ENCODE measurements around the gene AMN. TPM values are rescaled to one million over a fixed set of nuclear protein-coding genes. Genes with fewer than 3 reads are reported as not detected.

The AMN gene
- total RNA-seq, 1 experiment from 2014 or later = 5.6 TPM

DNA sequence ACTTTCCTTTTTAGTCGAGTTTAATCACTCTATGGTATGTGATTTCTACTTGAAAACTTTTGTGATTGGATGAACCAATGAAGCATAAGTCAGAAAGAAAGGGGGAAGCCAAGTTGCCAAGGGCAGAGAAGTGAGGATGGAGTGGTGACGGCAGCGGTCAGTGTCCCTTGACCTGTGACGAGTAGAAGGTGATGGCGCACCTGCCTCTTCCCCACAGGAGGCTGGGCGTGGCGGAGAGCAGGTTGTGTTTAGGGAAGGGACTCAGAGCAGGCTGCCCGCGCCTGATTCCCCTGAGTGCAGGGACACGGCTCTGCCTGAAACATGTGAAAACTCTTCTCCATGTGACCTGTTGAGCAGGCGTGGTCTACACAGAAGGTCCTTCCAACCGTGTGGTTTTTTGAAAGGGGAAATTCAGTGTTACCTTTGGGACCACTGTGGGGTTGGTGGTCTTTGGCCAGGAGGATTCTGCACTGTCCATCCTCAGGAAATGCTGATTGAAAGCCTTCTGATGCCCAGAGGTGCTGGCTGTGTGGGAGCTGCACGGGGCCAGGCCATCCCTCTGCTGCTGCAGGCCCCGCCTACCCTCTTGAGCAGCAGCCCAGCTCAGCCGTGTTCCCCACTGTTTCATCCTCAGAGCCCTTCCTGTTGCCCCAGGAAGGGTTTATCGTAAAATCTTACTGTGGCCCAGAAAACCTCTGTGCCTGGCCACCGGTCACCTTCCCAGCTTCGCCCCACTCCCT, 23.5 kb upstream of the AMN start:
- Histone ChIP-seq H3K27ac (ENCODE audit: low read depth, low read length, poor library complexity, severe bottlenecking) (no peak overlapping the region), H3K9me3 (ENCODE audit: low read depth, low read length, poor library complexity, severe bottlenecking) (no peaks in the 10 kb centered on the region), H3K36me3 (ENCODE audit: insufficient read depth, low read length, poor library complexity, severe bottlenecking) (peaks cover 9% of the 10 kb centered on the region), H3K4me1 (ENCODE audit: insufficient read depth, low read length, poor library complexity, severe bottlenecking) (no peaks in the 10 kb centered on the region), H3K4me3 (ENCODE audit: low read depth, low read length, poor library complexity, severe bottlenecking) (no peak overlapping the region), H3K27me3 (replicated peaks; ENCODE audit: insufficient read depth, low read depth, low read length, poor library complexity) (no peaks in the 10 kb centered on the region)
- CTCF ChIA-PET = no interaction called here
- POLR2A ChIA-PET (ENCODE audit: low non-redundant PET) = no interaction called here
- DNase-seq (ENCODE audit: low spot score) = no peak
- TF ChIP-seq, protein P1, sequence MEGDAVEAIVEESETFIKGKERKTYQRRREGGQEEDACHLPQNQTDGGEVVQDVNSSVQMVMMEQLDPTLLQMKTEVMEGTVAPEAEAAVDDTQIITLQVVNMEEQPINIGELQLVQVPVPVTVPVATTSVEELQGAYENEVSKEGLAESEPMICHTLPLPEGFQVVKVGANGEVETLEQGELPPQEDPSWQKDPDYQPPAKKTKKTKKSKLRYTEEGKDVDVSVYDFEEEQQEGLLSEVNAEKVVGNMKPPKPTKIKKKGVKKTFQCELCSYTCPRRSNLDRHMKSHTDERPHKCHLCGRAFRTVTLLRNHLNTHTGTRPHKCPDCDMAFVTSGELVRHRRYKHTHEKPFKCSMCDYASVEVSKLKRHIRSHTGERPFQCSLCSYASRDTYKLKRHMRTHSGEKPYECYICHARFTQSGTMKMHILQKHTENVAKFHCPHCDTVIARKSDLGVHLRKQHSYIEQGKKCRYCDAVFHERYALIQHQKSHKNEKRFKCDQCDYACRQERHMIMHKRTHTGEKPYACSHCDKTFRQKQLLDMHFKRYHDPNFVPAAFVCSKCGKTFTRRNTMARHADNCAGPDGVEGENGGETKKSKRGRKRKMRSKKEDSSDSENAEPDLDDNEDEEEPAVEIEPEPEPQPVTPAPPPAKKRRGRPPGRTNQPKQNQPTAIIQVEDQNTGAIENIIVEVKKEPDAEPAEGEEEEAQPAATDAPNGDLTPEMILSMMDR (conservative IDR thresholded peaks at IDR 0.05; ENCODE audit: low read depth, low read length) = no peak
- no peak for TF ChIP-seq EZH2 (IDR thresholded peaks at IDR 0.05; ENCODE audit: borderline replicate concordance, low read depth, low read length, poor library complexity, severe bottlenecking)
- intact Hi-C loops (cut with micrococcal nuclease; ENCODE audit: unreplicated experiment) = no loop called here
- BruUV-seq (replicated peaks) = no TSS peak

DNA sequence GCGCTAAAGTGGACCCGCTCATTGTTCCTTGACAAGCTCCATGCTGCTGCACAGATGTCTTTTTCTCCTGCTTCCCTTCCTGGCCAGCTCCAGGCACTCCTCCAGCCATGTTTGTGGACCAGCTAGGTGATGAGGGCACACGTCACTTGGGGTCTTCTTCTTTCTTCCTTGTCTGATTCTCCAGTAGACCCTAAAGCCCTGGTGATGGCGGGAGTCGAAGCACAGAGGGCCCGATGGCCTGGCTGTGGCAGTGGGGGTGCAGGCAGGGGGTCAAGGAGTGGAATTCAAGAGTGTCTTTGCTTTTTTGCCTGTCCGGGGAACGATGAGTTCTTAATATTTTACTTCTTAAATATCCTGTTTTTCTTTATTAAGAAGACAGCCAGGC, 23.0 kb upstream of the AMN start:
- TF ChIP-seq, protein P1 (conservative IDR thresholded peaks at IDR 0.05; ENCODE audit: low read depth, low read length) = no peak
- TF ChIP-seq EZH2 (IDR thresholded peaks at IDR 0.05; ENCODE audit: borderline replicate concordance, low read depth, low read length, poor library complexity, severe bottlenecking) = no peak
- H3K4me1 ChIP-seq (ENCODE audit: insufficient read depth, low read length, poor library complexity, severe bottlenecking) = no peaks in the 10 kb centered on the region
- ChIA-PET POLR2A (ENCODE audit: low non-redundant PET) (no interaction called here), CTCF (no interaction called here)
- H3K27me3 ChIP-seq (replicated peaks; ENCODE audit: insufficient read depth, low read depth, low read length, poor library complexity) = no peaks in the 10 kb centered on the region
- H3K4me3 ChIP-seq (ENCODE audit: low read depth, low read length, poor library complexity, severe bottlenecking) = no peak overlapping the region
- no TSS peak for BruUV-seq (replicated peaks)
- intact Hi-C loops (cut with micrococcal nuclease; ENCODE audit: unreplicated experiment) = no loop called here
- peaks cover 9% of the 10 kb centered on the region for H3K36me3 ChIP-seq (ENCODE audit: insufficient read depth, low read length, poor library complexity, severe bottlenecking)
- H3K27ac ChIP-seq (ENCODE audit: low read depth, low read length, poor library complexity, severe bottlenecking) = no peak overlapping the region
- H3K9me3 ChIP-seq (ENCODE audit: low read depth, low read length, poor library complexity, severe bottlenecking) = no peaks in the 10 kb centered on the region
- no peak for DNase-seq (ENCODE audit: low spot score)

DNA sequence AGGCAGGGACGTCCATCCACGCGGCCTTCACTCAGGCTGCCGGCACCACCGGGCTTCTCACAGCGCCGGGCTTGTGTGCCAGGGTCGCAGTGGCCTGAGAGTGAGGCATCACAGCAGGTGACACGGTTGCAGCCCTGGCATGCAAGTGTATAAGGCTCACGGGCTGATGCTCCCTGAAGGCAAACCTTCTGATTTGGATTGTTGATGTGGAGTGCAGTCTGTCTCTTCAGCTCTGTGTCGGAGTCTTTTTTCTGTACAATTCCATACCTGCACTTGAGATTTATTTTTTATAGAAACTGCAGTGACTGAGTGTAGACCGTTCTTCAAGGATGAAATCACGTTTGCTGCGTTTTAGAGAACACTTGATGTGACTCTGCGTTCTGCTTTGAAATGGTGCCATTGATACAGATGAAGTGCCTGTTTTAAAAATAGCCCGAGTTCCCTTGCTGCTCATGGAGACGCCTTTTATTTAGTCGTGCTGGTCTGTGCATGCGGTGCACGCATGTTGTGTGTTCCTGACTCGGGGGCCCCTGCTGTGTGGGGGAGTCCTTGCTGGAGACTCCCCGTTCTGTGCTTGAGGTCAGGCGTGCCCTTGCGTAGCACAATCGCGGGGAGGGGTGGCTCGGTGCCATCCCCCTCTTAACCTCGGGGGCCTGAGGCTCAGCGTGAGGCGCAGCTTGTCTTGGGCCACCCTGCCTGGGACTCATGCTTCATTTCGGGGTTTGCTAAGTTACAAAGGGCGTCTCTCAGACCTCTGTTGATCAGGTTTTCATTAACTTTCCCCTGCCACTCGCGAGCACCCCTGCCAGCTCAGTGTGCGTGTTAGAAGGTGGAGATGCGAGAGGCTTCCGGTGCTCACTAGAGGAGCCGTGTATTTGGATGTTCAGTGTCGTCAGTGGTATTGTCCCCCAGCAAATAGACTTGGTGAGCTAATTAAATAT, 21.6 kb upstream of the AMN start:
- CTCF ChIA-PET = no interaction called here
- no TSS peak for BruUV-seq (replicated peaks)
- no peaks in the 10 kb centered on the region for H3K9me3 ChIP-seq (ENCODE audit: low read depth, low read length, poor library complexity, severe bottlenecking)
- TF ChIP-seq EZH2 (IDR thresholded peaks at IDR 0.05; ENCODE audit: borderline replicate concordance, low read depth, low read length, poor library complexity, severe bottlenecking) = no peak
- TF ChIP-seq, protein P1 (conservative IDR thresholded peaks at IDR 0.05; ENCODE audit: low read depth, low read length) = no peak
- no peak overlapping the region for H3K4me3 ChIP-seq (ENCODE audit: low read depth, low read length, poor library complexity, severe bottlenecking)
- no peaks in the 10 kb centered on the region for H3K27me3 ChIP-seq (replicated peaks; ENCODE audit: insufficient read depth, low read depth, low read length, poor library complexity)
- no peaks in the 10 kb centered on the region for H3K4me1 ChIP-seq (ENCODE audit: insufficient read depth, low read length, poor library complexity, severe bottlenecking)
- DNase-seq (ENCODE audit: low spot score) = no peak
- POLR2A ChIA-PET (ENCODE audit: low non-redundant PET) = no interaction called here
- peaks cover 15% of the 10 kb centered on the region for H3K36me3 ChIP-seq (ENCODE audit: insufficient read depth, low read length, poor library complexity, severe bottlenecking)
- intact Hi-C loops (cut with micrococcal nuclease; ENCODE audit: unreplicated experiment) = no loop called here
- H3K27ac ChIP-seq (ENCODE audit: low read depth, low read length, poor library complexity, severe bottlenecking) = no peak overlapping the region

Measured in A673 (cell line).